Stimulated activated CD4-positive, alpha-beta T cell treated with anti-CD3 and anti-CD28 coated beads, Interleukin-15, amount 100 ng/mL, for 1 hour (primary cell): ENCODE results near the gene FBXO27.
"Not testable (repeated sequence)": the region's sequence is repeated elsewhere in the genome, so short reads cannot be mapped to it uniquely, and the experiment has no call there.

Experiments used
- DNase-seq, 2 donors: peaks; one replicate each; pipeline ENCODE4 v3.0.0-alpha.2; 2020; ENCODE audit warnings: low read depth in 1 of 2, low spot score in 1 of 2

Gene FBXO27

GRCh38 chr19:38989066-38989605 lies 43.2 kb downstream of the FBXO27 start:
- DNase-seq, result no peak

- DNase-seq, result not testable (repeated sequence)
Observed at GRCh38 chr19:38988627-38989026, 43.7 kb downstream of the FBXO27 start.

GRCh38 chr19:38987745-38988144 lies 44.6 kb downstream of the FBXO27 start:
- not testable (repeated sequence) for DNase-seq

- DNase-seq, result no peak
Observed at GRCh38 chr19:38985262-38985661, 47.1 kb downstream of the FBXO27 start.

- DNase-seq, result no peak
Observed at GRCh38 chr19:38980583-38981374, 51.6 kb downstream of the FBXO27 start.

GRCh38 chr19:38979812-38980211 lies 52.5 kb downstream of the FBXO27 start:
- DNase-seq, result no peak

GRCh38 chr19:38978326-38978689 lies 54.0 kb downstream of the FBXO27 start:
- no peak for DNase-seq

GRCh38 chr19:38977445-38978325 lies 54.7 kb downstream of the FBXO27 start:
- DNase-seq, result no peak

- no peak for DNase-seq
Observed at GRCh38 chr19:38975861-38976271, 56.5 kb downstream of the FBXO27 start.

GRCh38 chr19:38975214-38975860 lies 57.0 kb downstream of the FBXO27 start, which contains the start of gene FBXO17:
Gene FBXO17 (minus strand): TSS chr19:38975742. CDS start chr19:38950319, 25,423 bp downstream.
- no peak for DNase-seq

- DNase-seq, result no peak
Observed at GRCh38 chr19:38974624-38975213, 57.6 kb downstream of the FBXO27 start.
